ENCODE results near the gene TBXAS1.

DNA sequence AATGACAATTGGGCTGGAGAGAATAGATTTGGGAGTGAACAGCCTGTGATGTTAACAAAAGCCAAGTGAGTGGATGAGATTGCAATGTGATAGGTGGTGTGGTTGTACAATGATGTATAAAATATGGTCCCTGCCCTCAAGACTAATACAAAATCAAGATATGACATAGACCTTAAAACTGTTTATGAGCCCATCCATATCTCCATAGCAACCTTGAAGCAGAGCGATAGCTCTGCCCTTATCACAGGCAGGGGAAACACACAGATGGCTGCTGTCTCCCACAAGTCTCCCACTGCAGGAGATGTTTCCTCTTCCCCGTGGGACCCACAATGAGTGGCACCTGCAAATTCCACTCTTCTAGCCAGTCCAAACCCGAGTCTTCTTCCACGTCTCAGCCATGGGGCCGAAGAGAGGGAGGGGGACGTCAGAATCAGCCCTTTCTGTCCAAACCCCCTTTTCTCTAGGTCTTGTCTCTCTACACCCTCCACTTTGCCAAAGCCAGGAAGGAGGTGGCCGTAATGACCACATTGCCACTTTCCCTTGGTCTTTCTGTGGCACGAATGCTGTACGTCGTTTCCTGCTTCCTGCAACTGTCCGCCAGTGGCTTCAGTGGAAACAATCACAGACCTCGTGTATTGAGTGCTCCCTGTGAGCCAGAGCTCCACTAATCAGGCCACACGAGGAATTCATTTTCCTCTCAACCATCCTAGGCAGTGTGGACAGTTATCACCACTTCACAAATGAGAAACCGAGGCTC, 7.5 kb upstream of the TBXAS1 start:
- TF ChIP-seq CTCF (IDR thresholded peaks at IDR 0.05) (no peak), POLR2A (IDR thresholded peaks at IDR 0.05) (no peak), POLR2AphosphoS5 (IDR thresholded peaks at IDR 0.05) (no peak), EP300 (IDR thresholded peaks at IDR 0.05; ENCODE audit: low read depth) (no peak)

All from transverse colon (tissue), 4 donors.